MV-4-11 (cell line): ENCODE results near the gene RSPO1.

Experiments used
- DNase-seq: peaks from one replicate; lab custom pipeline; 2025; lab: John Stamatoyannopoulos, UW

Gene RSPO1

DNA sequence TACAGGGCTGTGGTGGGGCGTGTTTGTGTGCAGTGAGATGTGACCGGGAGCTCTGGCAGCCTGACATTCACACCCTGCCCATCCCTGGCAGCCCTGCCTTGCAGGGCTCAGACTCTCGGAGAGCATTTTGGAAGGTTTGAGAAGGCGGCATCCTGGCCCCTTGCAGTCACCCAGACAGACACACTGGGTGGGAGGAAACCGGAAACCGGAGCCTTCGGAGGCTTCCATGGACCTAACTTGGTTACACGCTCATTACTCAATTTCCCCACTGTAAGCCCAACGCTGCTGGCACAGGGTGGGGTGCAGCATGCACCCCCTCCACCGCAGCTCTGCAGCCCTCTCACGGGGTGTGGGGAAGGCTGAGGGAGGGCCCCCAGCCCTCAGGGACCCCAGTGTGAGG is 22.2 kb upstream of the RSPO1 start:
- peak; percentile 62 for DNase-seq

GRCh38 chr1:37656026-37656425 is 21.3 kb upstream of the RSPO1 start:
- no peak for DNase-seq

DNA sequence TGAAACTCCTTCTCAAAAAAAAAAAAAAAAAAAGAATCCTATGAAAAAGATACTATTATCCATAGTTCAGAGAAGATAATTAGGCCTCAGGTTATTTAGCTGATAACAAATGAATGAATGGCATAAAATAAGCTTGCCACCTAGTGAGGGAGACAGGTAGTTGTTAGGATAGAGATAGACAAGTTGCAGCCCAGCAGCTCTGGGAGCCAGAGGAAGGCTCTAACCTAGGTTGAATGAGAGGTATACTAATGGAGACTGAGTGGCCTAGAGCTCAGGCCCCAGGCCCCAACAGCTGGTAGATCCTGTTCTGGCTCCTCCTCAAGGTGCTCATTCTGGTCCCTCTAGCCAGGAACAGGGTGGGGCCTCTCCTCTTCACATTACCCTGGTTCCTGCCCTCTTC is 20.6 kb upstream of the RSPO1 start:
- DNase-seq = no peak

GRCh38 chr1:37653906-37654305 is 19.2 kb upstream of the RSPO1 start:
- no peak for DNase-seq

DNA sequence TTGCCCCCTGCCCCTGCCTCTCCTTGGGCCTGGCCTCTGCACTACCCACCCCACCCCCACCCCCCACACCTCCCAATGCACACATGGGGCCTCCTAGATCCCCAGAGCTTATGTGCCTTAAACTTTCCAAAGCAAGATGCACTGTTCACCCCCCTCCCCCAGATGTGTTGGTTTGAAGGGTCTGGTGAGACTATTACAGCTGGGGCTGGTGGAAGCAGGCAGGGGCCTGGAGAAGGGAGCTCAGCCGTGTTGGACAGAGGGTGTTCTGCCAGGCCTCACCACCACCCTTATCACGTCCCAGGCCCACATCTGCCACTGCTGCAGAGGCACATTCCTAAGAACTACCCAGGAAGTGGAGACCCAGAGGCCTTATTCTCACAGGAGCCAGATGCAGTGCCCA is 18.3 kb upstream of the RSPO1 start:
- DNase-seq = no peak

- no peak for DNase-seq
Measured at GRCh38 chr1:37651803-37652202, 17.1 kb upstream of the RSPO1 start.

GRCh38 chr1:37650721-37651120 is 16.0 kb upstream of the RSPO1 start:
- DNase-seq = no peak

DNA sequence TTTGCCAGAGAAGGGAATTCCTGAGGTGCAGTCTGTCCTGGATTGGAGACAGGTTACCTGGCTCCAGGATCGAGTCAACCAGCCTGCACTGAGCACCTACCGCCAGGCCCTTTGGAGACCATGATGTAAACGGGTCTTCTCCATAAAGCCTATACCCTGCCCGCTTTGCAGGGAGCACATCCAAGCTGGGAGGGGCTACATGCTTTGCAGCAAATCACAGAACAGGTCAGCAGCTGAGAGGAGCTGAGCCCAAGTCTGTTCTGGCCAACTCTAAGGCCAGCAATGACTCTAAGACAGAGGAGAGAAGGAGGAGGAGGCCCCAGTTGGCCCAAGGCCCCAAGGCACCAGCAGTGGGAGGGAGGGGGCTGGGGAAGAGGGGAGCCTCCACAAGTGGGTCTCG is 15.5 kb upstream of the RSPO1 start:
- DNase-seq = no peak

- no peak for DNase-seq
Measured at GRCh38 chr1:37647281-37647680, 12.6 kb upstream of the RSPO1 start.

GRCh38 chr1:37641059-37641458 is 6.4 kb upstream of the RSPO1 start:
- DNase-seq = no peak

- no peak for DNase-seq
Measured at GRCh38 chr1:37636435-37636834, 1.7 kb upstream of the RSPO1 start.

- DNase-seq = no peak
Measured at GRCh38 chr1:37634992-37635902, 555 bp upstream of the RSPO1 start.

GRCh38 chr1:37633938-37634243 is 801 bp downstream of the RSPO1 start:
- no peak for DNase-seq

- DNase-seq = no peak
Measured at GRCh38 chr1:37633040-37633937, 1.4 kb downstream of the RSPO1 start.

- no peak for DNase-seq
Measured at GRCh38 chr1:37631036-37631435, 3.7 kb downstream of the RSPO1 start.

GRCh38 chr1:37630426-37631028 is 4.2 kb downstream of the RSPO1 start:
- no peak for DNase-seq

- no peak for DNase-seq
Measured at GRCh38 chr1:37629726-37630425, 4.8 kb downstream of the RSPO1 start.

DNA sequence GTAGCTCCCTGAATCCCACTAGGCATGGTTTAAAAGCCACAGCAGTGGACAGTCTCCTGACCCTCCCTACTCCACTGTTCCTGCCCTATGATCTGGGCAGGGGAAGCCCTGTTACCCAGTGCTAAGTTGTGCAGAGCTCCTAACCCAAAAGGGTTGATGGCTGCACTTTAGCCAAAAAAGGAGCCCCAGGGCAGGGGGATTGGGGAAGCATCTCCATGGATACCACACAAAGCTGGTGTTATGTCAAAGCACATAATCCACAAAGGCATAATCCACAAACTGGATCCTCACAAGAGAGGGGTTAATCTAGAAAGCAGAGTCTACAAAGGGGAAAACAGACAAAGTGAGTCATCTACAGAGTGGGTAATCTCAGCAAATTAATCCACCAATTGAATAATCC is 5.7 kb downstream of the RSPO1 start:
- no peak for DNase-seq

- peak; percentile 84 for DNase-seq
Measured at GRCh38 chr1:37628026-37628556, 6.6 kb downstream of the RSPO1 start.

GRCh38 chr1:37622131-37622530 is 12.6 kb downstream of the RSPO1 start:
- no peak for DNase-seq

- DNase-seq = no peak
Measured at GRCh38 chr1:37621326-37621870, 13.3 kb downstream of the RSPO1 start.

GRCh38 chr1:37620707-37621106 is 14.0 kb downstream of the RSPO1 start:
- no peak for DNase-seq
